ENCODE measurements around the gene DDX51. TPM values are rescaled to one million over a fixed set of nuclear protein-coding genes. Genes with fewer than 3 reads are reported as not detected.

Gene DDX51
- total and polyA plus RNA-seq, 2 of the 13 experiments (the other 11 are each of a cell fraction or from before 2014, with no cell fraction given): 10.1 TPM

- TF ChIP-seq, protein P1, sequence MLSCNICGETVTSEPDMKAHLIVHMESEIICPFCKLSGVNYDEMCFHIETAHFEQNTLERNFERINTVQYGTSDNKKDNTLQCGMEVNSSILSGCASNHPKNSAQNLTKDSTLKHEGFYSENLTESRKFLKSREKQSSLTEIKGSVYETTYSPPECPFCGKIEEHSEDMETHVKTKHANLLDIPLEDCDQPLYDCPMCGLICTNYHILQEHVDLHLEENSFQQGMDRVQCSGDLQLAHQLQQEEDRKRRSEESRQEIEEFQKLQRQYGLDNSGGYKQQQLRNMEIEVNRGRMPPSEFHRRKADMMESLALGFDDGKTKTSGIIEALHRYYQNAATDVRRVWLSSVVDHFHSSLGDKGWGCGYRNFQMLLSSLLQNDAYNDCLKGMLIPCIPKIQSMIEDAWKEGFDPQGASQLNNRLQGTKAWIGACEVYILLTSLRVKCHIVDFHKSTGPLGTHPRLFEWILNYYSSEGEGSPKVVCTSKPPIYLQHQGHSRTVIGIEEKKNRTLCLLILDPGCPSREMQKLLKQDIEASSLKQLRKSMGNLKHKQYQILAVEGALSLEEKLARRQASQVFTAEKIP (CRISPR knock-in tag; IDR thresholded peaks at IDR 0.05; ENCODE audit: borderline replicate concordance): no peak
- TF ChIP-seq HCFC1 (IDR thresholded peaks at IDR 0.05; ENCODE audit: low read depth, low read length) (no peak), ZFX (CRISPR knock-in tag; IDR thresholded peaks at IDR 0.05; ENCODE audit: low read depth) (peak; percentile 62; the same call in 1 of the 2 replicates), ZNF224 (CRISPR knock-in tag; IDR thresholded peaks at IDR 0.05) (no peak), TGIF2 (CRISPR knock-in tag; IDR thresholded peaks at IDR 0.05) (no peak), ZNF780A (CRISPR knock-in tag; IDR thresholded peaks at IDR 0.05) (no peak), ZBTB42 (CRISPR knock-in tag; IDR thresholded peaks at IDR 0.05) (no peak), PITX1 (CRISPR knock-in tag; IDR thresholded peaks at IDR 0.05) (0 out of 2 replicates have a peak, but pooled peaks have one; percentile 22), ZNF337 (CRISPR knock-in tag; IDR thresholded peaks at IDR 0.05; ENCODE audit: borderline replicate concordance, low read depth) (no peak), TEAD3 (CRISPR knock-in tag; optimal IDR thresholded peaks at IDR 0.05; ENCODE audit: borderline replicate concordance) (peak; percentile 65), ZNF34 (CRISPR knock-in tag; IDR thresholded peaks at IDR 0.05; ENCODE audit: borderline replicate concordance) (no peak), BCL6 (CRISPR knock-in tag; IDR thresholded peaks at IDR 0.05) (no peak), ZNF138 (CRISPR knock-in tag; IDR thresholded peaks at IDR 0.05; ENCODE audit: low read depth) (no peak), RBM39 (IDR thresholded peaks at IDR 0.05; ENCODE audit: low read depth, low read length, poor library complexity, severe bottlenecking) (peak; percentile 57), ZSCAN31 (CRISPR knock-in tag; IDR thresholded peaks at IDR 0.05; ENCODE audit: low read depth) (no peak), TCF7 (IDR thresholded peaks at IDR 0.05; ENCODE audit: low read depth) (no peak), ZNF235 (CRISPR knock-in tag; IDR thresholded peaks at IDR 0.05; ENCODE audit: borderline replicate concordance) (no peak), RXRA (CRISPR knock-in tag; IDR thresholded peaks at IDR 0.05) (peak; percentile 16; the same call in 1 of the 2 replicates), ZKSCAN8 (CRISPR knock-in tag; IDR thresholded peaks at IDR 0.05; ENCODE audit: borderline replicate concordance) (no peak), DDIT3 (CRISPR knock-in tag; IDR thresholded peaks at IDR 0.05) (no peak), ELF4 (CRISPR knock-in tag; IDR thresholded peaks at IDR 0.05; ENCODE audit: borderline replicate concordance) (no peak), DNMT1 (CRISPR knock-in tag; IDR thresholded peaks at IDR 0.05) (peak; percentile 48; the same call in 1 of the 2 replicates), HNF1B (CRISPR knock-in tag; IDR thresholded peaks at IDR 0.05) (no peak), ZBTB20 (CRISPR knock-in tag; IDR thresholded peaks at IDR 0.05; ENCODE audit: borderline replicate concordance, low read depth) (no peak), IKZF1 (IDR thresholded peaks at IDR 0.05) (no peak), YEATS2 (CRISPR knock-in tag; IDR thresholded peaks at IDR 0.05; ENCODE audit: borderline replicate concordance) (peak; percentile 33; the same call in 1 of the 2 replicates)
- TF ChIP-seq, protein P2, sequence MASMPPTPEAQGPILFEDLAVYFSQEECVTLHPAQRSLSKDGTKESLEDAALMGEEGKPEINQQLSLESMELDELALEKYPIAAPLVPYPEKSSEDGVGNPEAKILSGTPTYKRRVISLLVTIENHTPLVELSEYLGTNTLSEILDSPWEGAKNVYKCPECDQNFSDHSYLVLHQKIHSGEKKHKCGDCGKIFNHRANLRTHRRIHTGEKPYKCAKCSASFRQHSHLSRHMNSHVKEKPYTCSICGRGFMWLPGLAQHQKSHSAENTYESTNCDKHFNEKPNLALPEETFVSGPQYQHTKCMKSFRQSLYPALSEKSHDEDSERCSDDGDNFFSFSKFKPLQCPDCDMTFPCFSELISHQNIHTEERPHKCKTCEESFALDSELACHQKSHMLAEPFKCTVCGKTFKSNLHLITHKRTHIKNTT (CRISPR knock-in tag; IDR thresholded peaks at IDR 0.05): no peak
Measured at GRCh38 chr12:132153501-132154340, 9.6 kb upstream of the DDX51 start (continued).
